Lower leg skin (tissue), 4 donors: ENCODE measurements around the gene SUMO2. TPM values are rescaled to one million over a fixed set of nuclear protein-coding genes. Genes with fewer than 3 reads are reported as not detected.
"Not testable (repeated sequence)": the region's sequence is repeated elsewhere in the genome, so short reads cannot be mapped to it uniquely, and the experiment has no call there.

Experiments used
- DNase-seq, 2 donors: peaks; one replicate each; pipeline ENCODE4 v3.0.0-alpha.2; 2019; ENCODE audit warnings: low spot score in 2 of 2
- H3K4me3 ChIP-seq: fragments of 200-600 bp; sonication (generic); 2 replicates; pipeline ENCODE4 v1.5.1; 2017; ENCODE audit warnings: mild to moderate bottlenecking, low read depth; ENCODE audit not compliant: poor library complexity, severe bottlenecking
- POLR2A ChIP-seq, 2 donors: fragments of 450-650 bp; IDR thresholded peaks; one replicate each; pipeline ENCODE4 v1.6.1; 2016 to 2017; ENCODE audit warnings: antibody characterized with exemption in 2 of 2, mild to moderate bottlenecking in 1 of 2, moderate library complexity in 1 of 2
- WGBS, 2 donors: methylation state at CpG; one replicate each; pipeline ENCODE4 v1.1.5; 2018; 5-methylcytosine and 5-hydroxymethylcytosine counted together
- intact Hi-C: fragments of 100-400 bp; cut with DNase I; formaldehyde crosslinking; loops from one replicate; pipeline ENCODE4 v1.15.0; 2023; ENCODE audit warnings: low total_unique reads
- total RNA-seq, 4 donors: library from RNA; depleted of rRNA; stranded (reverse); fragments of >200 nt; gene quantifications; one replicate each; pipeline ENCODE4 v1.1.0, GENCODE V29; 2016
- TF ChIP-seq, protein P1 (sequence below), 3 donors: fragments of 450-650 bp; IDR thresholded peaks; one replicate each; pipeline ENCODE4 v1.5.1; 2016; ENCODE audit warnings: antibody characterized with exemption in 3 of 3, mild to moderate bottlenecking in 3 of 3, moderate library complexity in 2 of 3

SUMO2 gene
- total RNA-seq, 4 donors from 2014 or later = 59.8 to 75.6 (median 68.2) TPM

DNA sequence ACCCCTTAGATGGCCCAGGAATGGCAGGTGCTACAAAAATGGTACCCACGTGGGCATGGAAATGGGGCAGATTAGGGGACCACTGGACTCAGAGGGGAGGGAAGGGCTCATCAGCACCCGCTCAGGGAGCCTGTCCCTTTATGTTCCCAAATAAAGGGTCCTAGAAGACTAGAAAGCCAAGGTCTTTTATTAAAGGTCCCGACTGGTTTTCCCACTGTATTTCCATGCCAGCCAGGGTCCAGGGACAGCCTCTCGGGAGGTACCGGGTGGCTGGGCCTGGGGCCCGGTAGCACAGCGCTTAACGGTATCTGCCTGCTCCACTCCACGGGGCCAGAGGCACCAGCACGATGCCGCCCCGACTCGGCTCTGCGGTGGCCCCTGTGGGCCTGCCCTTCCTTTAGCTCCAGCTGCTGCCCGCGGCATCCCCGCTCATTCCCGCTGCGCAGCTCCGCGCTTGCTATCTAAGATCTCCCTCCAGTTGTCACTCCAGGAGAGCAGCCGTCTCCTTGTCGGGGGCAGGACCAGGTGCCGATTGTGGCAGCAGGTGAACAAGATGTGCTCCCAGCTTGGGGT, 52.6 kb downstream of the SUMO2 start:
- WGBS, 2 donors = 68 to 72% methylated on average over 24 of the region's 24 CpGs
- no peak for DNase-seq
- intact Hi-C loops = no loop called here
- no peak for TF ChIP-seq POLR2A (IDR thresholded peaks at IDR 0.05)
- TF ChIP-seq, protein P1, sequence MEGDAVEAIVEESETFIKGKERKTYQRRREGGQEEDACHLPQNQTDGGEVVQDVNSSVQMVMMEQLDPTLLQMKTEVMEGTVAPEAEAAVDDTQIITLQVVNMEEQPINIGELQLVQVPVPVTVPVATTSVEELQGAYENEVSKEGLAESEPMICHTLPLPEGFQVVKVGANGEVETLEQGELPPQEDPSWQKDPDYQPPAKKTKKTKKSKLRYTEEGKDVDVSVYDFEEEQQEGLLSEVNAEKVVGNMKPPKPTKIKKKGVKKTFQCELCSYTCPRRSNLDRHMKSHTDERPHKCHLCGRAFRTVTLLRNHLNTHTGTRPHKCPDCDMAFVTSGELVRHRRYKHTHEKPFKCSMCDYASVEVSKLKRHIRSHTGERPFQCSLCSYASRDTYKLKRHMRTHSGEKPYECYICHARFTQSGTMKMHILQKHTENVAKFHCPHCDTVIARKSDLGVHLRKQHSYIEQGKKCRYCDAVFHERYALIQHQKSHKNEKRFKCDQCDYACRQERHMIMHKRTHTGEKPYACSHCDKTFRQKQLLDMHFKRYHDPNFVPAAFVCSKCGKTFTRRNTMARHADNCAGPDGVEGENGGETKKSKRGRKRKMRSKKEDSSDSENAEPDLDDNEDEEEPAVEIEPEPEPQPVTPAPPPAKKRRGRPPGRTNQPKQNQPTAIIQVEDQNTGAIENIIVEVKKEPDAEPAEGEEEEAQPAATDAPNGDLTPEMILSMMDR (IDR thresholded peaks at IDR 0.05) = no peak
- no peak overlapping the region for H3K4me3 ChIP-seq

- DNase-seq = no peak
- intact Hi-C loops = no loop called here
- WGBS, 2 donors = 80 to 84% methylated on average over 6 to 9 of the region's 9 CpGs
- no peak overlapping the region for H3K4me3 ChIP-seq
- no peak for TF ChIP-seq POLR2A (IDR thresholded peaks at IDR 0.05)
Measured at GRCh38 chr17:75129576-75129975, 53.2 kb downstream of the SUMO2 start.

DNA sequence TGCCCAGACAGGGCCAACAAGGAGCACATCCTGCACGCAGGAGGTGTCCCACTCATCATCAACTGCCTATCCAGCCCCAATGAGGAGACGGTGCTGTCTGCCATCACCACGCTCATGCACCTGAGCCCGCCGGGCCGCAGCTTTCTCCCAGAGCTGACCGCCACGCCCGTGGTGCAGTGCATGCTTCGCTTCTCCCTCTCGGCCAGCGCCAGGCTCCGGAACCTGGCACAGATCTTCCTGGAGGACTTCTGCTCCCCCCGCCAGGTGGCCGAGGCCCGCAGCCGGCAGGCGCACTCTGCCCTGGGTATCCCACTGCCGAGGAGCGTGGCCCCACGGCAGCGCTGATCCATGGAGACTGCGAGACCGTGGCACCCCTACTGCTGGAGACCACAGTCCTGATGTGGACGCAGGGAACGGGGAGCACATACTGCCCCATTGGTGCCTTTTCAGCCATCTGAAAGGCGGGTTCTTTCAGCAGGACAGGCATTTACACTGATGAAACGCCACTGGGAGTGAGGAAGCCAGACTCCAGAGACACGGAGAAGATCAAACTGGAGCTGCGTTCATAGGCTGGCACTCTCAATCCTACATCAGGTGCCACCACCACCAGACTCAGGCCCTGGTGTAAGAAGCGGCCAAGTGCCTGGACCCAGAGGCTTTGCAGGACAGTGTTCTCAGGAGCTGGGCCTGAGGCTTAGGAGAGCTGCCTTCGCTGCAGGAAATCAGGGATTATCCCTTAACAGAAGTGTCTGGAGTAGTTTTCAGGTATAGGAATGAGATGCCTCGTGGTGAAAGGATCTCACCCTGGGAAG, 53.9 kb downstream of the SUMO2 start:
- intact Hi-C loops = no loop called here
- TF ChIP-seq, protein P1 (IDR thresholded peaks at IDR 0.05) = no peak
- TF ChIP-seq POLR2A (IDR thresholded peaks at IDR 0.05) = no peak
- DNase-seq = no peak
- WGBS, 2 donors = 82 to 87% methylated on average over 31 to 32 of the region's 33 CpGs
- H3K4me3 ChIP-seq = no peak overlapping the region

- H3K4me3 ChIP-seq, intact Hi-C loops, DNase-seq: not testable (repeated sequence)
- 69 to 75% methylated on average over 5 of the region's 5 CpGs for WGBS, 2 donors
Measured at GRCh38 chr17:75127936-75128335, 54.8 kb downstream of the SUMO2 start.

GRCh38 chr17:75126954-75127353, 55.8 kb downstream of the SUMO2 start:
- WGBS, 2 donors = 86 to 96% methylated on average over 8 of the region's 8 CpGs
- no peak for TF ChIP-seq POLR2A (IDR thresholded peaks at IDR 0.05)
- TF ChIP-seq, protein P1 (IDR thresholded peaks at IDR 0.05) = no peak
- H3K4me3 ChIP-seq = no peak overlapping the region
- DNase-seq = no peak
- intact Hi-C loops = no loop called here

DNA sequence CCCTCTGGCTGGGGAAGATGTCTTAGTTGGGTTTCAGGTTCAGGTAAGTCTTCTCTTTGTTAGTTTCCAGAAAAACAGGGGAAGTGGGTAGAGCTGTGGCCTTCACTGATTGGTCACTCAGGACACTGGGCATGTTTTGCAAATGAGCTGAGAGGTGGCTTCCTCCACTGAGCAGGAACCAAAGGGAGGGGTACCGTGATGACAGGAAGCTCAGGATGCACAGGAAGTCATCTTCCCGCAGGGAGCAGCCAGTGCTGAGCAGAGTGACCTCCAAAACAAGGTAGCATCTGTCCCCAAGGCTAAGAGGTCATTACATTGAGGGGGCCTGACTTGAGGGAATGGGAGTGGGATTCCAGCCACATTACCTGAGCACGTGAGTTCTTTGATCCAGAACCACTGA, 56.8 kb downstream of the SUMO2 start:
- intact Hi-C loops = no loop called here
- no peak overlapping the region for H3K4me3 ChIP-seq
- WGBS, 2 donors = 62 to 81% methylated on average over 3 of the region's 3 CpGs
- TF ChIP-seq POLR2A (IDR thresholded peaks at IDR 0.05) = no peak
- TF ChIP-seq, protein P1 (IDR thresholded peaks at IDR 0.05) = no peak
- no peak for DNase-seq

GRCh38 chr17:75124819-75125162, 58.0 kb downstream of the SUMO2 start:
- DNase-seq = no peak
- 89 to 92% methylated on average over 4 of the region's 4 CpGs for WGBS, 2 donors
- intact Hi-C loops = no loop called here
- no peak overlapping the region for H3K4me3 ChIP-seq
- TF ChIP-seq, protein P1 (IDR thresholded peaks at IDR 0.05) = no peak
- no peak for TF ChIP-seq POLR2A (IDR thresholded peaks at IDR 0.05)
